H7 (cell line): ENCODE measurements around the gene LCN2. TPM values are rescaled to one million over a fixed set of nuclear protein-coding genes. Genes with fewer than 3 reads are reported as not detected.
A peak's percentile ranks its signal among the peaks of the same experiment; 100 is the strongest.

Experiments
- DNase-seq: peaks from one replicate; pipeline ENCODE4 v3.0.0; 2012
- H3K27me3 ChIP-seq: 2 replicates; pipeline ENCODE4 v1.6.0; 2011; ENCODE audit warnings: mild to moderate bottlenecking, low read length; ENCODE audit not compliant: control insufficient read depth, insufficient read depth
- H3K36me3 ChIP-seq: replicated peaks from 2 replicates; pipeline ENCODE4 v1.5.1; 2011; ENCODE audit warnings: low read length; ENCODE audit not compliant: control insufficient read depth, insufficient read depth
- H3K4me3 ChIP-seq: 2 replicates; pipeline ENCODE4 v1.5.1; 2011; ENCODE audit warnings: low read depth, mild to moderate bottlenecking, control low read depth, low read length, moderate library complexity; ENCODE audit not compliant: insufficient read depth
- total RNA-seq: library from RNA; depleted of rRNA; stranded (reverse); fragments of >200 nt; shearing (Covaris generic); gene quantifications from 2 replicates; pipeline ENCODE4 v1.2.3, GENCODE V29; 2014; rRNA removed

LCN2 gene
- 1.4 TPM in 1 of 2 replicates, not detected in the other for total RNA-seq

DNA sequence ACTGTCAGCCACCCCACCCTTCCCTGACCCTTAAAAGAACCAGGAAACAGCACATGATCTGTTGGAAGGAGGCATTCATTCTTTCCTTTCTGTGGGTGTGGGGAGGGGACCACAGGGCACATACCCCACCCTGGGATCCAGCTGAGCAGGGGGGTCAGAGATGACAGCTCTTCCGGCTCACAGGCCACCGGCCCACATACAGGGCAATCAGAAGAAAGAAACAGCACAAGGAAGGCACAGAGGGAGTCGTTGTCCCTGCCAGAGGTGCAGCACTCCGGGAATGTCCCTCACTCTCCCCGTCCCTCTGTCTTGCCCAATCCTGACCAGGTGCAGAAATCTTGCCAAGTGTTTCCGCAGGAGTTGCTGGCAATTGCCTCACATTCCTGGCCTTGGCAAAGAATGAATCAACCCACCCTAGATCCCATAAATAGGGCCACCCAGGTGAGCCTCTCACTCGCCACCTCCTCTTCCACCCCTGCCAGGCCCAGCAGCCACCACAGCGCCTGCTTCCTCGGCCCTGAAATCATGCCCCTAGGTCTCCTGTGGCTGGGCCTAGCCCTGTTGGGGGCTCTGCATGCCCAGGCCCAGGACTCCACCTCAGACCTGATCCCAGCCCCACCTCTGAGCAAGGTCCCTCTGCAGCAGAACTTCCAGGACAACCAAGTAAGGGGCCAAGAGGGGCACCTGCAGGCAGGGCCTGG lies at the start of gene LCN2:
TSS of gene LCN2 (plus strand) at position 453 of the 701 bp plus-strand sequence. CDS start at position 526, 73 bp downstream.
- peak; percentile 35 for DNase-seq
- Histone ChIP-seq H3K27me3 (no peaks in the 10 kb centered on the region; the same call in 1 of the 2 replicates), H3K4me3 (no peak within 1 kb of the TSS), H3K36me3 (no peaks in the 10 kb centered on the region)

DNA sequence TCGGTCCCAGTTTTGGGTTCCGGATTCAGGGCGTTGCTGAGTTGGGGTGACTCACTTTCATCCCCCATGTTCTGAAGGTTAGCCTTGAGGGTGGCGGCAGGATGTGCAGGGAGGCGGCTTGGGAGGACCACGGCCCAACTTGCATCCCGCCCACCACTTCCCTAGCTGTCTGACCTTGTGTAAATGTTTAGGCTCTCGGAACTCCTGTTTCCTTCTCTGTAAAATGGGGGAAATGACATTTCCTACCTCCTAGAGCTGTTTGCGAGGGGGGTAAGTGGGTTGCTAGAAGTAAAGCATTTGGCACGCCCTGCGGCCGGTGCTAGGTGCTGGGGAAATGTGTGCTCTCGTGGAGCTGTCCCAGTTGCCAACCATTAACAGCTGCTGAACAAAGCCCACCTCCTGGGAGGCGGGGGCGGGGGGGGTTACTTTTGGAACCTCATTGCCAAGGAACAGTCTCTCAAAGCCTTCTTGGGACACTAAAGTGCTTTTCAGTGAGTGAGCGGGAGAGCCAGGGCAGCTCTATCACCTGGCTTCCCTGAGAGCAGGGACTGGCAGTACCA lies 49.2 kb upstream of the LCN2 start:
- H3K27me3 ChIP-seq, result no peaks in the 10 kb centered on the region
- no peak for DNase-seq
- H3K4me3 ChIP-seq, result no peak overlapping the region
- H3K36me3 ChIP-seq, result peaks cover 23% of the 10 kb centered on the region

DNA sequence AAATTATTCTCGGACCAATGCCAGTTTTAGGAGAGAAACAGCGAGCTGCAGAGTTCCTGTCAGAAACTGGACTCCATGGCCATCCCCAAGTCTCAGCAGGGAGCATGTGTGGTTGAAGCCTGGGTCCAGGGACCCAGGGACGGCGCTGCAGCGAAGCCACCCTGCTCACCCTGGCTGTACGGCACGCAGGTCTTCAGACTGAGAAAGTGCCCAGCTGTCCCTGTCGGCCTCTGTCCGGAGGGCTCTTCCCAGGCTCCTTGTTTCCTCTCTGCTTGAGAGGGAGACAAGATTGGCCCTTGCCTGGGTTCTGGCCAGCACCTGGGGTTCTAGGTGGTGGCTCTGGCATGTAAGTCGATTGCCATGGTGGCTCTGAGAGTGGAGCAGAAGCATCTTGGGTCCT lies 48.7 kb upstream of the LCN2 start:
- DNase-seq, result no peak
- H3K4me3 ChIP-seq, result no peak overlapping the region
- H3K27me3 ChIP-seq, result no peaks in the 10 kb centered on the region
- peaks cover 26% of the 10 kb centered on the region for H3K36me3 ChIP-seq

DNA sequence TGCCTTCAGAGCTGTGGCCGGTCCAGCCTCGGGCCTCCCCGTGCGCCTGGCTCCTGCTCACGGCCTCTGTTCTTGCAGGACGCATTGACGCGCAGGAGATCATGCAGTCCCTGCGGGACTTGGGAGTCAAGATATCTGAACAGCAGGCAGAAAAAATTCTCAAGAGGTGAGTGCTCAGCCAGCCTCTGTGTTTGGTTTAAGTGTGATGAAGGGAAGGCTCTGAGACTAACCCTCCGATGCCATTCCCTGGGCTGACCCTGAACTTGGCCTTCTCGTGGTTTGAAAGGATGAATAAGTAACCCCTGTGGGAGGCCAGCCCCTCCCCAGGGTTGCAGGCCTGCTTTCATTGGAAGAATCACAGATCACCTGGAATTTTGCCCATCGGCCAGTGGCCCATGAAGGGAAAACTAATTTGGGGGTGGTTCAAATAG lies 48.0 kb upstream of the LCN2 start:
- DNase-seq, result no peak
- H3K36me3 ChIP-seq, result peaks cover 28% of the 10 kb centered on the region
- H3K27me3 ChIP-seq, result no peaks in the 10 kb centered on the region
- no peak overlapping the region for H3K4me3 ChIP-seq

DNA sequence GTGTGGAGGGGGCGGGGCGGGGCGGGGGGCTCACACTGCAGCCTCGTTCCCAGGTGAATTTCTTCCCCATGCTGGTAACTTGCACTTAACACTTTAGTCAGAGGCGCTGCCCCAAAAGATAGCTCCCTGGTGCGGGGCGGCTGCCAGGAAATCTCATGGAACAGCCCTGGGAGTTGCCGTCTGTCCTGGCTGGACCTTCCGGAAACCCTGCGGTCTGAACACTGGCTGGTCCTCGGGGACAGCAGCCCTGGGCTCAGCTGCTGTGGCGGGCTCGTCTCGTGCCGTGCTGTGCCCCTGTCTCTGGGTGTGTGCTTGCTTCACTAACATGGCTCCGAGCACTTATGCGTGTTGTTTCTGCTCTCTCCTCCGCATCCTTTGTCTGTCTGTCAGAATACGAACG lies 47.6 kb upstream of the LCN2 start:
- DNase-seq, result no peak
- Histone ChIP-seq H3K27me3 (no peaks in the 10 kb centered on the region), H3K36me3 (peaks cover 29% of the 10 kb centered on the region), H3K4me3 (no peak overlapping the region)

DNA sequence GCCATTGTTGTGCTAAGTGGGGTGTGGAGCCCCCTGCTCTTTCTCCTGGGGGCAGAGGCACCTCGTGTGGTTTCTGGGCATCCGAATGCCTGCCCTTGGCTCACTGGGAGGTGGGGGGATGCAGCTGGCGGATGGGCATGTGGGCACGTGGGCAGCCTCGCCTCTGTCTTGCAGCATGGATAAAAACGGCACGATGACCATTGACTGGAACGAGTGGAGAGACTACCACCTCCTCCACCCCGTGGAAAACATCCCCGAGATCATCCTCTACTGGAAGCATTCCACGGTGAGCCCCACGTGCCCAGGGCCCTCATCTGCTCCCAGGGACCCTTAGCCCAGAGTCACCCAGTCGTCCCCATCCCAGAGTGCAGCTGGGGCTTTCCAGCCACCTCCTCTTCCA lies 47.1 kb upstream of the LCN2 start:
- H3K27me3 ChIP-seq, result no peaks in the 10 kb centered on the region
- peaks cover 29% of the 10 kb centered on the region for H3K36me3 ChIP-seq
- DNase-seq, result peak; percentile 36
- no peak overlapping the region for H3K4me3 ChIP-seq

DNA sequence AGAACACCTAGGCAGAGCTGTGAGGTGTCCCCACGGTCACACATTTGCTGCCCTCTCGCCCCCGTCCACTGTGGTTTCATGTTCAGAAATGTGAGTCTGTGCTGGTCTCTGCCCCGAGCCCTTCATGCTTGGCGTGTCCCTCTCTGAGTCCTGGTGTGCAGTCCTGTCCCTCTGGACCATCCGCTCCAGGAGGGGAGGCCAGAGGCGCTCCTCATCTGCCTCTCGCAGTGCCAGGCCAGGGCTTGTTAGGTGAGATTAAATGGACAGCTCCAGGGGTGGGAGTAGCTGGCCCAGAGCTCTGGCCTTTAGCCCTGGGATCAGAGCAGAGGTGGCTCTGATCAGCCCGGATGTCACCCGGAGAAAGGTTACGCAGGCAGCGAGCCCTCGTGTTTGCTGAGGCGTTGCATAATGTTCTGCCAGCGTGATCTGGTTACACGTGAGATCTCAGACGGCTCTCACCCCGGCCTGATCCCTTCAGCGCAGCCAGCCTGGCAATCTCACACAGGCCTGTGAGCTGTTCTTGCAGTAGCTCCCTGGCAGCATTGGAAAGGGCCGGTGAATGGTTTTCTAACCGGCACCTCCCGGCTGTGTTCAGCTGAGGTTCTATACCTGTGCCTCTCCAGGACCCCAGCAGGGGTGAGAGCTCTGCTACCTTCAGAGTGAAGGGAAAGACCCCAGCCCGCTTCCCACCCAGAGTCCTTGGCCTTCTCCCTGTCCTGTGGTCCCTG lies 46.2 kb upstream of the LCN2 start:
- H3K36me3 ChIP-seq, result peaks cover 35% of the 10 kb centered on the region
- H3K4me3 ChIP-seq, result no peak overlapping the region
- no peaks in the 10 kb centered on the region for H3K27me3 ChIP-seq
- peak; percentile 37 for DNase-seq

DNA sequence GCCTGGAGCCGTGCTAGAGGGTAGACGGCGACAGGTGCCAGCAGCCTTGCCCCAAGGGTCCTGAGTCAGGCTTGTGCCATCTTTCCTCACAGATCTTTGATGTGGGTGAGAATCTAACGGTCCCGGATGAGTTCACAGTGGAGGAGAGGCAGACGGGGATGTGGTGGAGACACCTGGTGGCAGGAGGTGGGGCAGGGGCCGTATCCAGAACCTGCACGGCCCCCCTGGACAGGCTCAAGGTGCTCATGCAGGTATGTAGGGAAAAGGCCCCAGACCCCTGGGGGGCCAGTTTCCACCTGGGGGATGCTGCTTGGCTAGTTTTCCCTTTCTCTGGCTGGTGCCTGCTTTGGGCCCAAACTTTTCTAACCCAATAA lies 45.7 kb upstream of the LCN2 start:
- DNase-seq, result peak; percentile 81
- no peaks in the 10 kb centered on the region for H3K27me3 ChIP-seq
- peaks cover 37% of the 10 kb centered on the region for H3K36me3 ChIP-seq
- no peak overlapping the region for H3K4me3 ChIP-seq

DNA sequence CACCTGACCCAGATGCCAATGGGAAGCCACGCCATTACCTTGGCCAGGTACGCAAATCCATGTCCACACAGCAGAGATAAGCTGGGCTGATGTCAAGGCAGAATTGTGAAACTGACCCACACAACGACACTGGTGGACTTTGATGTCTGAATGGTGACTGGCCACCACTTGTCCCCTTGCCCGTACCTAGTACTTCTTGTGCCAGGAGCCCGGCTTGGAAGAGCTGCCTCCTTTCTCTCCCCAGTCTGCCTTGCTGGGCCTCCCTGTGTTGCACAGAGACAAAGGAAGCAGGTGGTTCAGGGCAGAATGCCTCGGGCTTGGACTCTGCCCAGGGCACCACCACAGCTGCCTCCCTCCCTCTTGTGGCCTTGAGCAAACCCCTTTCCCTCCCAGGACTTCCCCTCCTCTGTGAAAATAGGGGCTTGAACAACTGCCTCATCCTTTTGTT lies 45.1 kb upstream of the LCN2 start:
- H3K4me3 ChIP-seq, result no peak overlapping the region
- H3K36me3 ChIP-seq, result peaks cover 37% of the 10 kb centered on the region
- no peak for DNase-seq
- no peaks in the 10 kb centered on the region for H3K27me3 ChIP-seq

DNA sequence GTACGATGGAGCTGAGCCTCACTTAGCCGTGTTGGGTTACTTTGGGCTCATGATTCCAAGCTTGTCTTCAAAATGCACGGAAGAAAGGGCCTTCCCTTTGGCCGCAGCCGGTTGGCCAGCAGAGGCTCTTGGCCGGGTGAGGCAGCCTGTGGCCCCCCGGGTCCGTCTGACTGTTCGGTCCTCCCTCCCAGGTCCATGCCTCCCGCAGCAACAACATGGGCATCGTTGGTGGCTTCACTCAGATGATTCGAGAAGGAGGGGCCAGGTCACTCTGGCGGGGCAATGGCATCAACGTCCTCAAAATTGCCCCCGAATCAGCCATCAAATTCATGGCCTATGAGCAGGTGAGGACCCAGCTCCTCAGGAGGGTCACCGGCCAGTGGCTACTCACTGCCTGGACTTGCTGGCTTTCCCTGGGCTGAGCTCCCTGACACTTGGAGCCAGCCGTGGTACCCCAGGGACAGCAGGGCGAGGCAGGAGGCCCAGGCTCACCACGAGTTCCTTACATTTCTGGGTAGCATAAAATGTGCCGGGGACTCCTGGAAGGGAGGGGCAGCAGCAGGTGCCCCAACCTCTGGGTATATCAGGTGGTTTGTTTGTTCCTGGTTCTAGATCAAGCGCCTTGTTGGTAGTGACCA lies 43.6 kb upstream of the LCN2 start:
- peak; percentile 26 for DNase-seq
- no peak overlapping the region for H3K4me3 ChIP-seq
- H3K27me3 ChIP-seq, result no peaks in the 10 kb centered on the region
- peaks cover 36% of the 10 kb centered on the region for H3K36me3 ChIP-seq

DNA sequence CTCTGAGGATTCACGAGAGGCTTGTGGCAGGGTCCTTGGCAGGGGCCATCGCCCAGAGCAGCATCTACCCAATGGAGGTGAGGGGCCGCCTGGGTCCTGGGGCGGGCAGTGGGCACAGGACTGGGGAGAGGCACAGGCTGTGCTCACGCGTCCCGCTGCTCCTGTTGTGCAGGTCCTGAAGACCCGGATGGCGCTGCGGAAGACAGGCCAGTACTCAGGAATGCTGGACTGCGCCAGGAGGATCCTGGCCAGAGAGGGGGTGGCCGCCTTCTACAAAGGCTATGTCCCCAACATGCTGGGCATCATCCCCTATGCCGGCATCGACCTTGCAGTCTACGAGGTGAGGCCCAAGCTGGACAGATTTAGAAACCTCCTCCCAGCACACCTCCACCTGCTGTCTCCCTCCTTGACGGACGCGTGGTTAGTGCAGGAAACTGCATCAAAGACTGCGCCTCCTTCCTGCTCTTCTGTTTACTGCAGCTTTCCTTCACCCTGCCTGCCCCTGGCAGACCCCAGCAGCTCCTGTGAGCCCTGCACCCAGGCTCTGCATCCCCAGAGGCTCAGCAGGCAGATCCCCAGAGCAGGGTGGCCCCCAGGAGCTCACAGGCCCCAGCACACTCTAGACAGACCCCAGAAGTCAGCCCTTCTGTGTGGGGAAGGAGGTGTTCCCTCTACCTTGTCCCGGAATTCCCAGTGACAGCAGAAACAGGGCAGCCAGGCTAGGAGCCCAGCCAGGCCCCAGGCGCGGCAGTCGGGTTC lies 42.9 kb upstream of the LCN2 start:
- Histone ChIP-seq H3K27me3 (no peaks in the 10 kb centered on the region), H3K4me3 (no peak overlapping the region), H3K36me3 (peaks cover 33% of the 10 kb centered on the region)
- peak; percentile 60 for DNase-seq

DNA sequence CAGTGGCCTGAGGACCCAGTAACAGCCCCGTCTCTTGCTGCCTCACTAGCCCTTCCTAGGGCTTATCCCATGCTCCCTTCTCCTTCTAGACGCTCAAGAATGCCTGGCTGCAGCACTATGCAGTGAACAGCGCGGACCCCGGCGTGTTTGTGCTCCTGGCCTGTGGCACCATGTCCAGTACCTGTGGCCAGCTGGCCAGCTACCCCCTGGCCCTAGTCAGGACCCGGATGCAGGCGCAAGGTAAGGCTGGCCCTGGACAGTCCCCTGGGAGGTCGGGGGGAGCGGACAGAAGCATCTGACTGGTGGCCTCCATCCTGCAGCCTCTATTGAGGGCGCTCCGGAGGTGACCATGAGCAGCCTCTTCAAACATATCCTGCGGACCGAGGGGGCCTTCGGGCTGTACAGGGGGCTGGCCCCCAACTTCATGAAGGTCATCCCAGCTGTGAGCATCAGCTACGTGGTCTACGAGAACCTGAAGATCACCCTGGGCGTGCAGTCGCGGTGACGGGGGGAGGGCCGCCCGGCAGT lies 42.2 kb upstream of the LCN2 start:
- Histone ChIP-seq H3K36me3 (peaks cover 28% of the 10 kb centered on the region), H3K27me3 (no peaks in the 10 kb centered on the region), H3K4me3 (no peak overlapping the region)
- peak; percentile 46 for DNase-seq

DNA sequence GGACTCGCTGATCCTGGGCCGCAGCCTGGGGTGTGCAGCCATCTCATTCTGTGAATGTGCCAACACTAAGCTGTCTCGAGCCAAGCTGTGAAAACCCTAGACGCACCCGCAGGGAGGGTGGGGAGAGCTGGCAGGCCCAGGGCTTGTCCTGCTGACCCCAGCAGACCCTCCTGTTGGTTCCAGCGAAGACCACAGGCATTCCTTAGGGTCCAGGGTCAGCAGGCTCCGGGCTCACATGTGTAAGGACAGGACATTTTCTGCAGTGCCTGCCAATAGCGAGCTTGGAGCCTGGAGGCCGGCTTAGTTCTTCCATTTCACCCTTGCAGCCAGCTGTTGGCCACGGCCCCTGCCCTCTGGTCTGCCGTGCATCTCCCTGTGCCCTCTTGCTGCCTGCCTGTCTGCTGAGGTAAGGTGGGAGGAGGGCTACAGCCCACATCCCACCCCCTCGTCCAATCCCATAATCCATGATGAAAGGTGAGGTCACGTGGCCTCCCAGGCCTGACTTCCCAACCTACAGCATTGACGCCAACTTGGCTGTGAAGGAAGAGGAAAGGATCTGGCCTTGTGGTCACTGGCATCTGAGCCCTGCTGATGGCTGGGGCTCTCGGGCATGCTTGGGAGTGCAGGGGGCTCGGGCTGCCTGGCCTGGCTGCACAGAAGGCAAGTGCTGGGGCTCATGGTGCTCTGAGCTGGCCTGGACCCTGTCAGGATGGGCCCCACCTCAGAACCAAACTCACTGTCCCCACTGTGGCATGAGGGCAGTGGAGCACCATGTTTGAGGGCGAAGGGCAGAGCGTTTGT lies 41.6 kb upstream of the LCN2 start:
- no peak overlapping the region for H3K4me3 ChIP-seq
- no peaks in the 10 kb centered on the region for H3K27me3 ChIP-seq
- H3K36me3 ChIP-seq, result peaks cover 22% of the 10 kb centered on the region
- DNase-seq, result peak; percentile 39
